ENCODE results near the gene CFTR.

Gene CFTR

DNA sequence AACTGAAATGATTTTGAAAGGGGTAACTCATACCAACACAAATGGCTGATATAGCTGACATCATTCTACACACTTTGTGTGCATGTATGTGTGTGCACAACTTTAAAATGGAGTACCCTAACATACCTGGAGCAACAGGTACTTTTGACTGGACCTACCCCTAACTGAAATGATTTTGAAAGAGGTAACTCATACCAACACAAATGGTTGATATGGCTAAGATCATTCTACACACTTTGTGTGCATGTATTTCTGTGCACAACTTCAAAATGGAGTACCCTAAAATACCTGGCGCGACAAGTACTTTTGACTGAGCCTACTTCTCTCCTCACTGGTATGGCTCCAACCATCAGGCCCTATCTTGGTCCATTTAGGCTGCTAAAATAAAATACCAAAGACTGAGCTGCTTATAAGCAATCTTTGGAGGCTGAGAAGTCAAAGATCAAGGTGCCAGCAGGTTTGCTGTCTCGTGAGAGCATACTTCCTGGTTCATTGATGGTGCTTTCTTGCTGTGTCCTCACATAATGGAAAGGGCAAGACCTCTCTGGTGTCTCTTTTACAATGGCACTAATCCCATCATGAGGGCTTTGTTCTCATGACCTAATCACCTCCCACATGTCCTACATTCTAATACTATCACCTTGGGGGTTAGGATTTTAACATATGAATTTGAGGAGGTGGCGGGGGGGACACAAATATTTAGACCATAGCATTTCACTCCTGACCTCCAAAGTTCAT is 173.3 kb downstream of the CFTR start:
- DNase-seq (ENCODE audit: low read depth): no peak

DNA sequence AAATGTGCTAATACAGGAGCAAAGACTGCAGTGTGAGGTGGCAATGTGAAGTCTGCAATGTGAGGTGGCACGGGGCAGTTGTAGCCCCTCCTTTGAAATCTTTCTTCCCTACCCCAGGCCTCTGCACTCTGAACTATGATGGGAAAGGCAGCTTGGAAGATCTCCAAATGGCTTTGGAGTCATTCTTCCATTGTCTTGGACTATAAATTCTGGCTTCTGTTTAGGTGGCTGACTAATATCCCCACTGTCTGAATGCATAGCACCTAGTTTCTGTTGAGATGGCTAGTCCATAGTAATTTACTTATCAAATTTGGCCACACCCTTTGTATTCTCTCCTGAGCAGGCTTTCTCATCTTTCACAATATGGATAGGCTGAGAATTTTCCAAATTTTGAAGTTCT is 175.0 kb downstream of the CFTR start:
- no peak for DNase-seq (ENCODE audit: low read depth)

DNA sequence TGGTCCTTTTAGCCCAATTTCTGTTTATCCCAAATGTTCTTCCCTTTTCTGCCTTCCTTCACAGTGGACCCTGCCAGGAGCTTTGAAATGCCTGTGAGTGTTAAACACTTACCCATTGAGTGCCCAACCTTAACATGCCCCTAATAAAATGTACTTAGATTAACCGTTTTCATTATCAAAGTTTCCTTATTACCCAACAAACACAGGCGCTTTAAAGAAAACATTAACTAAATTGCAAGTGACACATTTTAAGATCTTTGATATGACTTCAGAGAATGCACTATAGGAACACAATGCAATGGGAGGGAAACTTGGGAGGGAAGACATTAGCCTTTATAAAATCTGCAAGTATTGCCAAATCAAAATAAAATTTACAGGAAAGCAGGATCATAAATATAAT is 177.0 kb downstream of the CFTR start:
- DNase-seq (ENCODE audit: low read depth): no peak

DNA sequence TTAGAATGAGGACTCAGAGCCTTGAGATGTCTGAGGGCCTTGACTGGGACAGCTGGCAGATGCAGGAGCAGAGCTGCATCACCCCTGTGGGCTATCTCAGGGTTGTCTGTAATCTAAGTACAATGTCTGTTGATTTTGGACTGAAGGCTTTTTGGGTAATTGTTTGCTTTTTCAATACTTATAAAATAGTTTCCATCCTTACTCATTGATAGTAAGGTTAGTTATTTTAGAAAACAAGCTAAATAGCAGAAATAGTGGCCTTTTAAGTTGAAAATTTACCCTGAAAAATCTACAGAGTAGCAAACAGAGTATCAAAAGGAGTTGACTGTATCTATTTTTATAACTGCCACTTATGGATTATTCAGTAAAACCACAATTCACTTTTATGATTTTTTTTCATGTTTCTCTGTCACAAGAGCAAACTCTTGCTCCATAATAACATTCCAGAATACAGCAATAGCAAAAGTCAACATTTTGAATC is 179.7 kb downstream of the CFTR start:
- no peak for DNase-seq (ENCODE audit: low read depth)

DNA sequence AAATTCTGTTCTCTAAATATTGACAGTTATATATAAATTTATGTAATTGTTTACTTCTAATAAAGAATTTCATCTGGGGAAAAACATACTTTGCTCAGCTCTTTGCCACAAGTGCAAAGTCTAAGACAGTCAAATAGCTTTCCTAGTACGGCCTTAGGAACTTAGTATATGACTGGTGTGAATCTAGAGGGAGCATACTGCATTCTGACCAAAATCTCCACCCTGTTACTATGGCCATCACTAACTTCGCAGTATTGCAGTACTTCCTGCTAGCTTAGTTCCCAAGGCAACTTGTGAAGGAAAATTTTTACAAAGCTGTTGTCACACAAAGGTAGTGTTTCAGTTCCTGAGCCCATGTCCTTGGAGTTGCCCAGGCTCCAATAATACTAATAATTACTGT is 181.5 kb downstream of the CFTR start:
- DNase-seq (ENCODE audit: low read depth): no peak

GRCh38 chr7:117664047-117664446 is 184.2 kb downstream of the CFTR start:
- no peak for DNase-seq (ENCODE audit: low read depth)

DNA sequence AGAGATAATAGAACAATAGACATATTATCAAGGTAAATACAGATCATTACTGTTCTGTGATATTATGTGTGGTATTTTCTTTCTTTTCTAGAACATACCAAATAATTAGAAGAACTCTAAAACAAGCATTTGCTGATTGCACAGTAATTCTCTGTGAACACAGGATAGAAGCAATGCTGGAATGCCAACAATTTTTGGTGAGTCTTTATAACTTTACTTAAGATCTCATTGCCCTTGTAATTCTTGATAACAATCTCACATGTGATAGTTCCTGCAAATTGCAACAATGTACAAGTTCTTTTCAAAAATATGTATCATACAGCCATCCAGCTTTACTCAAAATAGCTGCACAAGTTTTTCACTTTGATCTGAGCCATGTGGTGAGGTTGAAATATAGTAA is 185.5 kb downstream of the CFTR start:
- no peak for DNase-seq (ENCODE audit: low read depth)

DNA sequence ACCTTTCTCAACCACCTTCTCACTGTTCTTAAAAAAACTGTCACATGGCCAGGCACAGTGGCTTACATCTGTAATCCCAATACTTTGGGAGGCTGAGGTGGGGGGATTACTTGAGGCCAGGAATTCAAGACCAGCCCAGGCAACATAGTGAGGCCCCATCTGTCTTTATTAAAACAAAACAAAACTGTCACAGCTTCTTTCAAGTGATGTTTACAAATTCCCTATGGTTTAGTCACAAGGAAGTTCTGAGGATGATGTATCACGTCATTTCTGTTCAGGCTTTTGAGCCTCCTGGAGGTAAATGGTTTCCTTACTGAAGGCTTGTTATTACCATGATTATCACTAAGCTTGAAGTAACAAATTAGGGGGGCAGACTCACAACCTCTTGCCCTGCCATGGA is 186.2 kb downstream of the CFTR start:
- no peak for DNase-seq (ENCODE audit: low read depth)

GRCh38 chr7:117666689-117667088 is 186.9 kb downstream of the CFTR start:
- DNase-seq (ENCODE audit: low read depth): no peak

DNA sequence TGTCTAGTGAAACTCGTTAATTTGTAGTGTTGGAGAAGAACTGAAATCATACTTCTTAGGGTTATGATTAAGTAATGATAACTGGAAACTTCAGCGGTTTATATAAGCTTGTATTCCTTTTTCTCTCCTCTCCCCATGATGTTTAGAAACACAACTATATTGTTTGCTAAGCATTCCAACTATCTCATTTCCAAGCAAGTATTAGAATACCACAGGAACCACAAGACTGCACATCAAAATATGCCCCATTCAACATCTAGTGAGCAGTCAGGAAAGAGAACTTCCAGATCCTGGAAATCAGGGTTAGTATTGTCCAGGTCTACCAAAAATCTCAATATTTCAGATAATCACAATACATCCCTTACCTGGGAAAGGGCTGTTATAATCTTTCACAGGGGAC is 187.6 kb downstream of the CFTR start:
- no peak for DNase-seq (ENCODE audit: low read depth)

DNA sequence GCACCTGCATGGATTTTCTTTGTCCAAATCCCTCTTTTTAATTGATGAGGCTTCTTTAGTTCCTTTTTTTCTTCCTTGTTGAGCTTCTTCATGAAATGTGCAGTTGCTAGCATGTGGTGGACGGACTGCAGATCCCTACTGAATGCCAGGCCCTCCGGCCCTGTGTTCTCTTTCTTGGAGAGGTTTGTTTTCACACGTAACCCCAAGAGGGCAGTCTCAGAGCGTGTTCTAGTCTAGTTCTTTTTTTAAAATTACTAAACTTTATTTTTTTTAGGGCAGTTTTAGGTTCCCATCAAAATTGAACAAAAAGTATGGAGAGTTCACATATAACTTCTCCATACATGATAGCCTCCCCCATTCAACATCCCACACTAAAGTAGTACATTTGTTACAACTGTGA is 190.0 kb downstream of the CFTR start:
- DNase-seq (ENCODE audit: low read depth): no peak

- DNase-seq (ENCODE audit: low read depth): no peak
Measured at GRCh38 chr7:117672453-117672852, 192.6 kb downstream of the CFTR start.

DNA sequence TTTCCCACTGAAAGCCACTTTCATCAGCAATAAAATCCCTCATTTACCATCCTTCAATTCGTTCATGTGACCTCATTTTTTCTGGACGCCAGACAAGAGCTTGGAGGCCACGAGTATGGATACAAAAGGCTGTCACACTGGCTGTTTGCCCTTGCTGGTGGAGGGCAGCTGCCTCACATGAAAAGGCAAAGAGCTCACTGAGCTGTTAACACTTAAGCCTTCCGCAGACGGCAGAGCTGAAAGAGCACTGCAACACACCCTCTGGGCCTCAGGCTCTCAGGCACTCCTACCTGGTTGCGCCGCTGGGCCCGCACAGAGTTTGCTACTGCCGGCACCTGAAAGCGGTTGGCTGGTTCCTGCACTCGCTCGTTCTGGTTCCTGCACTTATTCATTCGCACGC is 193.5 kb downstream of the CFTR start:
- DNase-seq (ENCODE audit: low read depth): no peak

DNA sequence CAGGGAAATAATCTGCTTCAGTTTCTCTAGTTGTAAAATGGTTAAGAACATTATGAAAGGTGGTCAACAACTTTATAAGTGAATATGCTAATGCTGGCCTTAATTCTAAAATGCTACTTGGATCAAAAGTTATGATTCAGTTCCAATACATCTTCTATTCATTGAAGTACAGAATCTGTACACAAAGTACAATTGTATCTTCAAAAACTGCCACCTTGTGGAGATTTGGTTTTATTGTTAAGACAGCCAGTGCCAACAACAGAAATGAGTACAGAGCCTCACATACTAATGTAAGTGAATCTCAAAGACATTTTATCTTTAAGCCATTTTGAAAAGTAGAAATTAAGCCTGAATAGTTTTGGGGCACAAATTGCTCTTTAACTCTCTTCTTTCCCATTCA is 194.0 kb downstream of the CFTR start:
- no peak for DNase-seq (ENCODE audit: low read depth)

DNA sequence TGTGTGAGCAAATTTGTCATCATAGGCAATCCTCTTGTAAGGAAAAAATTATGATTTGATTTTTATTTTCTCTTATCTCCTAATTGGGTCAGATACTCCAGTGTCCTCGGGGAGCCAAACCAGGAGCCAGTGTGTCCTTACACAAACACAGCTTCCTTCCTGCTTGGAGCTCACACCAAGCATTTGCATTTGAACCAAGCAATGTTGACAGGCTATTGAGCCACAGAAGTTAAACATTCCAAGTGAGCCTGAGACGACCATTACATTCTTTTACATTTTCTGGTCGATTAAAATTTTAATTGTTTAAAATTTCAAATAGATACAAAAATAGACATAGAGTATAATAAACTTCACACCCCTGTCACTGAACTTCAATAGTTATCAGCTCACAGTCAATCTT is 194.8 kb downstream of the CFTR start:
- no peak for DNase-seq (ENCODE audit: low read depth)

- no peak for DNase-seq (ENCODE audit: low read depth)
Measured at GRCh38 chr7:117675497-117676435, 195.9 kb downstream of the CFTR start.

GRCh38 chr7:117679120-117679519 is 199.3 kb downstream of the CFTR start:
- DNase-seq (ENCODE audit: low read depth): no peak

GRCh38 chr7:117682681-117683385 is 203.0 kb downstream of the CFTR start:
- no peak for DNase-seq (ENCODE audit: low read depth)

GRCh38 chr7:117683430-117684175 is 203.8 kb downstream of the CFTR start:
- DNase-seq (ENCODE audit: low read depth): no peak

DNA sequence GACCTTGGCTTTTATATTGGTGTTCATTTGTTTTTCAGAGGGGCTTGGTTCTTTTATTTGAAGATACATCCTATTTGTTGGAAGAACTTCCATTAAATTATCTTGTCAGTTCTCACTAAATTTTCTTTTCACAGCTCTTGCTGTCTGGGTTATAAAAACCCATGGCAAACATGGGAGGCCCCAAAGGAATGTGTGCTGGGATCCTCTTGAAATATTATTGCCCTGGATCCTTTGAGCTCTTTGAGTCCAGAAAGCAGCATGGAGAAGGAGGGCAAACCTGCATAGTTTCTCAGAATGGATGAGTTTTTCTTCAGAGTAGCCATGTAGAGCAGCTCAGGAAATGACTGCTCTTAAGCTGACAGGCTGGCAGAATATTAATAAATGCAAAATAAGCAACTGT is 206.0 kb downstream of the CFTR start:
- DNase-seq (ENCODE audit: low read depth): no peak

- no peak for DNase-seq (ENCODE audit: low read depth)
Measured at GRCh38 chr7:117686311-117686935, 206.6 kb downstream of the CFTR start.
